Stimulated activated CD8-positive, alpha-beta memory T cell treated with anti-CD3 and anti-CD28 coated beads, Interleukin-4, amount 100 ng/mL, for 24 hours (primary cell): ENCODE data around the gene TRIM17.

Source experiments
- DNase-seq: peaks from one replicate; pipeline ENCODE4 v3.0.0-alpha.2; 2020; ENCODE audit warnings: low read depth

The TRIM17 gene

DNA sequence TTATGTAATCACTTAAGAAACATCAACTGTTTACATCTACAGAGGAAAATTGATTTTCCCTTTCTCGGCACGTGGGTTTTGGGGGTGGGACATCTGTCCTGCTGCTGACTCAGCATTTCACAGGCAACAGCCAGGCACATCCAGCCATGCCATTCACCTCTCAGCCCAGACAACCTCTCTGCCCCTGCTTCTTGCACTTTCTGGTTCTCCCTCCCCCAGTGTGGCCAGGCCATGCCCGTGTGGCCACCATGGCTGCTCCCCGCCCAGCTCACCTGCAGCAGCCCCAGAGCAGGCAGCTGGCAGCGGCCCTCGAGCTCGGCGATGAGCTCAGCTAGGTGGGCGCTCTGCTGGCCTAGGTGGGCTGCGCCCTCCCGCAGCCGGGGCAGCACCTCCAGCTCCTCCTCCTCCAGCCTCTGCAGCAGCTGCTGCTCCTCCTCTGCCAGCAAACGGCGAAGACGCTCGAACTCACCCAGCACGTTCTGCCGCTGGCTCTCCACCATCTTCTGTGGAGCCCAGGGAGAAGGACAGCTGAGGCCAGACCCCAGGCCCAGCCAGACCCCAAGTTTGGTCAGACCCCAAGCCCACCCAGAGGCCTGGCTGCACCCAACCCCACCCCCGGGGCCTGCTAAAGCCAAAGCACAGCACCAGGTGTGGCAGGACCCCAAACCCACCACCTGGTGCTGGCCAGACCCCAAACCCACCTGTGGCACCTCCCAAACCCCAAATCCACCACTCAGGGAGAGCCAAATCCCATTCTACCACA is 15.8 kb downstream of the TRIM17 start:
- no peak for DNase-seq

DNA sequence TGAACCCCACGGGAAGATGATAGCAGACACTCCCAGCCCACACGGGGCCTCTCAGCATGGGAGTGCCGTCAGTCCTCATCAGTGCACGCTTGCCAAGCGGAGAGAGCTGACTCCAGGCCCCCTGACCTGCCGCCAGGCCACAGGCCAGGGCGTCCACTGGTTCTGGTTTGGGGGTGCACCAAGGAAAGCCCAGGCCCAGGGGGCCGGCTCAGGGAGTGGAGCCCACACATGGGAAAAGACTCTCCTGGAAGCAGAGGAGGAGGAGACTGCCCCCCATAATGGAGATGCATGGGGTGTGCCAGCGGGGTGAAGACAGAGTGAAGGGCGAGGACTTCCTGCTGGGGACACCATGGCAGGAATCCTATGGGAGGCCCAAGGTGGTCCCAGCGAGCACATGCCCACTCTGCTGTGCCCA is 16.4 kb downstream of the TRIM17 start:
- no peak for DNase-seq

DNA sequence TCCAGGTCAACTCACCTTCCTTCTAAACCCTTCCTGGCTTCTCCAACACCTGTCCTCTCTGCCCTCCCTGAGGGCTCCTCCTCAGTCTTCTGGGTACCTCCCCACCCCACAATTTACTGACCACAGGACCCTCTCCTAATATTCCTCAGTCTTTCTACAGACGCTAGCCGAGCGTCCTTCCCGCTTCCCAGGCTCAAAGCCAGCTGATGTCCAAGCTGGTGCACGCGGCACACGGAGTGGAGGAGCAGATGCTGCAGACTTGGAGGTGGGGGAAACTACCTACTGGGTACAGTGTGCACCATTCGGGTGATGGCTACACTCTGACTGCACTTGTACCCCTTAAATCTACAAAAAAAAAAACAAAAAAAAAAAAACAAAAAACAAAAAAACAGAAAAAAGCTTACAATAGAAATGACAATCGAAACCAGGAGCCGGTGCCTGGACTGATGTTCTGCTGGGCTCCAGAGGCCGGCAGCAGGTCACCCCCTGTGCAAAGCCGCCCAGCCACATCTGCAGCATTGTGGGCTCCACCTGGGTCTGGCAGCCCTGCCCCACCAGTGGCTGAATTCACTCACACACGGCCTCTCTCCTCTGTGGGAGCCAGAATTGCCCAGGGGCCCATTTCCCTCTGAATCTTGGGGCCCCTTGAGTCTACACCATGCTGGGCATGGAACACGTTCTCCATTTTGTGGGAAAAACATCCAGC is 17.0 kb downstream of the TRIM17 start:
- no peak for DNase-seq

DNA sequence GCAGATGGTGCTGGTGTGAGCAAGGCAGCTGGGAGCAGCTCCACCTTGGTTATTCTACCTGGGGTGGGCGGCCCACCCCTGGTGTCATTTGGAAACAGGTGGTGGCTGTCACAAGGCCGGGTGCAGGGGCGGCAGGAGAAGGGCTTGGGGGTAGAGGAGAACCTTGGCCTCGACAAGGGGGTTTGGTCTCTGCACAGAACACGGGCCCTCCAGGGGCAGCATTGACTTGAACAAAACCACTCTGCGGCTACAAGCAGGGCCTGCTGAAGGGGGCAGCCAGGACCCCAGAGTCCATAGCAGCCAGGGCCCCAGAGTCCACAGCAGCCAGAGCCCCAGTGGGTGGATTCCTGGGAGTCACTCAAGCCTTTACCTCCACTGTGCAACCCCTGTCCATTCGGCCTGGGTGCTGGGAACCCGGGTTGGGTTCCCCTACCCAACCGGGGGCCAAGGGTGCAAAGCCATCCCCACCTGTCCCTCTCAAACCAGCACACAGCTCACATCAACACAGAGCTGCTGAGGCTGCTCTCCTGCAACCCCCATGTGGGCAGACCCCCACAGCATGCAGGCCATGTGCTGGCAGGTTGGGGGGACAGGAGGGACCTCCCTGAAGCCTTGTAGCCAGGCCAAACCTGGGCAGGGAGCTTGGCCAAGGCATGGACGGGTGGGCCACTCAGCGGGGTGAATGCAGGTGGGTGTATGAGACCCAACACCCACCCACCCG is 17.8 kb downstream of the TRIM17 start:
- no peak for DNase-seq

DNA sequence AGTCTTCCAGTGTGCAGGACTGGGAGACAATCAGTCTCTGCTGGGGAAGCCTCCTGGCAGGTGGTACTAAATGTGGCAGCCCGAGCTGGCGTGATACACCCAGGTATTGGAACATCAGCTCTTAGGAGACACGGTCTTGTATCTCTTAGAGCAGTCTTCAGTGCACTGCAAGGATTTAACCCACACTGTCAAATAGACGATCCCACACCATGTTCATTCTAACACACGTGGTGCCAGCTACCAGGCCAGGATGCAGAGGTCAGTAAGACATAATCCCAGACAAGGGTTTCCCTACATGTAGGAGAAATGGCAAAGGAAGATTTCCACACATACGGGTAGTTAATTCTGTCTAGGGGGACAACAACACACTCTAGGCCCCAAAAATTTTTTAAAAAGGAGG is 18.7 kb downstream of the TRIM17 start:
- DNase-seq, result no peak

DNA sequence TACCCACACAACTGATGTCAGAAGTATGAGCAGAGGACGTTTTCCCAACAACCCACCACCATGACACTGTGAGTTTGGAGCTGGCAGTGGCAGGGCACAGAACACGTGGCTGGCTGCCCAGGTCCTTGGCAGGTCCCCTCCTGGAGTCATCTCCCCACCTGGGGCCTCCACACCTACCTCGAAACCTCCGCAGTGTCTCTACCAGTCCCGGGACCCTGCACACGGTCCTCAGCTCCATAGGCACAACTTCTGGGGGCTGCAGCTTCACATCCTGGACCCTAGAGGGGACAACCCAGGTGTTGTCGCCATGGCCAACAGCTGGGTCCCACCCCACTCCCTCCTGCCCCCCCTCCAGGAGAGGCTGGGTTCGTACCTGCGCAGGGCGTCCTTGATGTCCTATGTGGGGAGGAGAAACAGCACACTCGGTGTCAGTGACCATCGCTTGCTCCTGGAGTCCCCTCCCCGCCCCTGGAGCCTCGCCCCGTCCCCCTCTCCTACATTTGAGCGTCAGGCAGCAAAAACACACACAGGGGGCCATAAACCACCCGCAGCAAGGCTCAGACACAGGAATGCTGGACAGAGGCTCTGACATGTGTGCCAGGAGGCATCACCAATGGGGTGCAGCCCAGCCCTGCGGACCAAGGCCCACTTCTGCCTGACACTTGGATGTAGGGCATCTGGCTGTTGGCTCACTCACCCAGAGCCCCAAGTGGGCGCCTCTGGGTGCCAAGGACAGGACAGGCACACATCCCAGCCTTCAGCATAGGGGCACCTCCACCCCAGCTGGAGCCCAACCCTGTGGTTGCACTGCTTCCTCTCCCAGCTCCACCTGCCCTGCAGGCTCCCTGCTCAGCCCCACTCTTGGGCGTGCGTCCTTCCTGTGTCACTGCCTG is 19.6 kb downstream of the TRIM17 start:
- no peak for DNase-seq

DNA sequence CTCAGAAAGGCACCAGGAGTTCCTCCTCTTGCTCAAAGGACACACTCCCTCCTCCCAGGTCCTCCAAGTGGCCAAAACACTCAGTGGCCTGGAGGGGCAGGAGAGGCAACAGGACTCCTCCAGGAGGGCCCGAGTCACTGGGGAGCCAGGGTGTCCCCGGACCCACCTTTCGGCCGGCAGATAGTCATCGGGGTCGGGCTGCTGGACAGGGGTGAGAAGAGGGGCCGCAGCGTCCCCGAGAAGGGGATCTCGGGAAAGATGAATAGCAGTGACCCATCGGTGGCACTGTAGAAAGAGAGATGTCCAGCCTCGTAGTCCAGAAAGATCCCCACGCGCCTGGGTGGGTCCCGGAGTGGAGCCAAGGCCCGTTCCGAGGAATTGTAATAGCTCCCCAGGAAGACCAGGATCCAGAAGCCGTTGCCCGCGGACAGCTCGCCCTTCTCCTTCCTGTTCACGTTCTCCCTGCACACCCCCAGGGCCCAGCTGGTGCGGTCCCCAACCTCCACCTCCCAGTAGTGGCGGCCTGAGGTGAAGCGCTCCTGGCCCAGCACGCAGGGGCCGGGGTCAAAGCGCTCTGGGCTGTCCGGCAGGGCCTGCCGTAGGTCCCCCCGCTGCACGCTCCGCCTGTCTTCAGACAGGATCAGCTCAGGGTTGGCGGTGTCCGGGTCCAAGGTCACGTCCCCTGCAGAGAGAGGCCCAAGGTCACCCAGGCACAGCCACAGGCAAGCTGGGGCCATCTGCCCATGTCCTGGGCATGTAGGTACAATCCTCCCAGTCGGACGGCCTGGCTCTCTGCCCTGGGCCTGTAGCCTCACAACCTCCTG is 21.9 kb downstream of the TRIM17 start:
- DNase-seq, result no peak

DNA sequence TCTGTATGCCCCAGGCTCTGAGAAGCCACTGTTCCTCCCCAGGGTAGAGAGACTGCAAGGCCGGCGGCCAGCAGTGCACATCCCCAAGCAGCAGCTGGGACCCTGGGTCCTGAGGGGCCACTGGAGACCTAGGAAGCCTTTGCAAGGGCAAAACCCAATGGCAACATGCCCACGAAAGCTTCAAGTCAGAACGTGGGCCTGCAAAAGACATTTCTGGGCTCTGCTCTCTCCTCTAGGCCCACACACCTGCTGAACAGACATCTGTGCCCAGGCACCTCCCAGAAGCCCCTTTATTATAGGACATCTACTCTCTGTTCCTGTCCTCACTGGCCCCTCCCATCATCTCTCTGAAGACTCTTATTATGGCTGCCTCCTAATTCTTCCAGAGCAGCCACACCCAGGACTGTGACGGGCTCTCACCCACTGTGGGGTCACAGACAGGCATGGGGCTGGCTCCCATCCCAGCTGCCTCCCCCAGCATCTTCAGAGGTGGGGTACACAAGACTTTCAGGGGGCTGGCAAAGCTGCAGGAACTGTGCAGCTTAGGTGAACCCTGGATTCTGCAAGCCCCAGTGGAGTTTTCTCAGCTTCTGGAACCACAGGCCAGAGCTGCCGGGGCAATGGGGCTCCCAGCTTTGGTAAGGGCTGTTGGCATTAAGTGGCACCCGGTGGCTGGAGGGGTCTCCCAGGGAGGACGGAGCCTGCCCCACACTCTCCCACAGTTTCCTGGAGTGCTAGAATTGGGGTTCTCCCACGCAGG is 22.7 kb downstream of the TRIM17 start:
- no peak for DNase-seq

DNA sequence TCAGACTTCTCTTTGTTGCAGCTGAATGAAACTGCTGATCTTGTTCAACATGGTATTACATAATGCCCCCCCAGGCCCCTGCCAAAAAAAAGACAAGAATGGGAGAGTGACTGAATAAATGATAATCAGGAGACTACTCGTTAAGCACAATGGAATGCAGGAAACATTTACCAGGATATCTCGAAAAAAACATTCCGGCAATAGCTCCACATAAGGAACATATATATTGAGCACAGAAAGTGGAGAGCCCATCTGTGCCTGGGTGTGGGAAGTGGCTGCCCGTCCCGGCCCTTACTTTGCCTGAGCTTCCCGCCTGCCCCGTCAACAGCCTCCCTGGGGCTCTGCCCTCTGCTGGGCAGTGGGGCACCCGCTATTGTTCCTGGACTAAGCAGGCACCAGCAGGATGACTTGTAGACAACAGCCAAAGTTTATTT is 23.4 kb downstream of the TRIM17 start:
- no peak for DNase-seq

DNA sequence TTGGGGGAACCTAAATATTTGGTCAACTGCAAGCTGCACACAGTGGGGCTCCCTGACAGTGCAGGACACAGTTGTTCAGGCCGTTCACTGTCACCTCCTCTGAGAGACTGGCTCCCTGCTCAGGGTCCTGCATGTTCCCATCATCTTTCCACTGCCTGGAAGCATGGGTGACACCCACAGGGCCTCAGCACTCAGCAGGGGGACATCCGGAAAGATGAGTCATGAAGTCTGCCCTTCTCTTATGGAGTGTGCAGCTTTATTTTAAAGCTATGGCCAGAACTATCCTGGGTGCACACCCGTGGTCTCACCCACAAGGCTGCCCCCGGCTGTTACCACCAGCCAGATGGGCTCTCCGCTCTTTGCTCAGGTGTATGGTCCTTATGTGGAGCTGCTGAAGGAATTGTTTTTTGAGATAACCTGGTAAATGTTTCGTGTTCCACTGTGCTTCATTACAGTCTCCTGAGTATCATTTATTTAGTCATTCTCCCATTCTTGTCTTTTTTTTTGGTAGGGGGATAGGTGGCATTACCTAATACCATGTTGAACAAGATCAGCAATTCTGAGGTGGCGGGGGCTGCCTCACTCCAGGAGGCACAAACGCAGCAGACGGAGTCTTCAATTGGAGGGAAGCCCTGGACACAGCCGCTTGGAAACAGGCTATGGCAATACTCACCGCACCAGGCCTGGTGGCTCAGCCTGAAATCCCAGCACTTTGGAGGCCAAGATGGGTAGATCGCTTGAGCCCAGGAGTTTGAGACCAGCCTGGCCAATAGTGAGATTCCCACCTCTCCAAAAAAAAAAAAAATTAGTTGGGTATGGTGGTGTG is 24.3 kb downstream of the TRIM17 start:
- no peak for DNase-seq

DNA sequence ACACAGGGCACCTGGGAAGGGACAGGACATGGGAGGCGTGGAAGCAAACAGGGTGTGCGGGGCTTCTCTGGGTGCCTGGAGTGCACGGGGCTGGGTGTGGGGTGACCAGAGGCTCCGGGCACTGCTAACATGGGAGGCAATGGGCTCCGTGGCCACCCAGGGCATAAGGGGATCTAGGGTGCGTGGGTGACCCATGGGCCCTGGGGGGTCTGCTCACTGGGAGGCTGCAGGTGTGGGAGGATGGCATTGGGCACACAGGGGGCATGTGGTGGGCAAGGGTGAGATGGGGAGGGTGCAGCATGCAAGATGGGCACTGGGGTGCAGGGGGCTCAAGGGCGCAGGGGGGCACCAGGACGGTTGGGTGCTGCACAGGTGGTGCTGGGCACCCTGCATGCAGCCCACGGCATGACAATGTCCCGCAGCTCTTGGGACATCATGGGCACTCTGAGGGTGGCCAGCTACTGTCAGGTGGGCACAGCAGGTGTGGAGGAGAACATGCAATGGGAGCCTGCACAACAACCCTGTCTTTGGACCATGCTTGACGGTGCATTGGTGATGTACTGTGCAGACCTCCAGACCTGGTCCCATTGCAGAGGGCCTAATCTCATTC is 25.1 kb downstream of the TRIM17 start:
- no peak for DNase-seq

DNA sequence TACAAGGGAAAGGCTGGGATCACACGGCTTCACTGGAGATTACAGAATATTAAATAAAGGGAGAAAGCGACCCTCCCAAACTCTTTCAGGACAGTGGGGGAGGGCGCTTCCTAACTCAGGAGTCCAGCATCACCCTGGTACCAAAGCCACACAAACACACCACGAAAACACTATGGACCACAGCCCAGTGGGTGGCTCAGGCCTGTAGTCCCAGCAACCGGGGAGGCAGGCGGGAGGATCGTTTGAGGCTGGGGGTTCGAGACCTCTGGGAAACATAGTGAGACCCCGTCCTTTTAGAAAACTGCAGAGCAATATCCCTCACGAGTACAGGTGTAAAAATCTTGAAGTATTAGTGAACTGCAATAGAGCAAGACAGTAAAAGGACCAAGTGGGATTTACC is 26.0 kb downstream of the TRIM17 start:
- DNase-seq, result no peak

DNA sequence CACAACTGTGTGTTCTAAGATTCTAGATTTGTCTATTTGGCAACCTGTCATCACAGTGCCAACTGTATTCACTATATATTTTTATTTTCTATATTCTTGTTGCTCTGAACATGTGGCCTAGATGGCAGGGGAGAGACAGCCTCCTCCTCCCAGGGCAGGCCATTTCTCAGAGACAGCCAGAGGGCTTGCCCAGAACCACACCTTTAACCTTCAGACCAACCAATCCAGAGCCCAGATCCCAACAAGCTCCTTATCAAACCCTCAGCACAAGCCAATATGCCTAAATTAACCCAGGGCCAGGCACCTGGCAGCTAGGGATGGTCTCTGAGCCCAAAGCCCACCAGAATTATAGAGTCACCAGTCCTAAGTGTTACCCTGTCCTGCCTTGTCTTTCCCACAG is 29.3 kb downstream of the TRIM17 start:
- DNase-seq, result no peak

DNA sequence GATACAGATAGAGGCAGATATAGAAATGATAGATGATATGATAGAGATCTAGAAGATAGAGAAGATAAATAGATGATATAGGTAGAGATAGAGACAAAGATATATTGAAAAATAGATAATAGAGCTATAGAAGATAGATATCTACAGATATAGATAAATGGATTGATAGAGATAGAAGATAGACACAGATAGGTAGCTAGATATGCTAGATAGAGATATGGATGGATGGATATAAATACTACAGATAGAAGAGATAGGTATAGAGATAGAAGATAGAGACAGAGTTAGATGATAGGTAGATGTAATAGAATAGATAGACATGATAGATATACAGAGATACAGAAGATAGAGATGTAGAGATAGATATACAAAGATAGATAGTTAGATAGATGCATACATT is 31.4 kb downstream of the TRIM17 start:
- no peak for DNase-seq

DNA sequence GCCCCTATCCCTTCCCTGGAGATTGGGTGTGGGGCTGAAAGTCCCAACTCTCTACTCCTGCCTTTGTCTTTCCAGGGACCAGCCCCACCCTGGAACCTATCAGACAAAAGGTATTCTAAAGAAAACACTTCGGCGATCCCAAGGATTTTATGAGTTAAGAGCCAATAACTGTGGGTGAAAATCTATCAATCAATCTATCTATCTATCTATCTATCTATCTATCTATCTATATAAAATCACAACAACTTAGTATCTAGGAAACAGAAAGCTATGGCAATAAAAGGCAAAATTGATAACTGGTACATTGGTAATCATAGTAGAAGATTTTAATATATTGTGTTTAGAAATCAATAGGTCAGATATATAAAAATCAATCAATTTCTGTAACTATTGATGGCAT is 32.9 kb downstream of the TRIM17 start:
- DNase-seq, result no peak

DNA sequence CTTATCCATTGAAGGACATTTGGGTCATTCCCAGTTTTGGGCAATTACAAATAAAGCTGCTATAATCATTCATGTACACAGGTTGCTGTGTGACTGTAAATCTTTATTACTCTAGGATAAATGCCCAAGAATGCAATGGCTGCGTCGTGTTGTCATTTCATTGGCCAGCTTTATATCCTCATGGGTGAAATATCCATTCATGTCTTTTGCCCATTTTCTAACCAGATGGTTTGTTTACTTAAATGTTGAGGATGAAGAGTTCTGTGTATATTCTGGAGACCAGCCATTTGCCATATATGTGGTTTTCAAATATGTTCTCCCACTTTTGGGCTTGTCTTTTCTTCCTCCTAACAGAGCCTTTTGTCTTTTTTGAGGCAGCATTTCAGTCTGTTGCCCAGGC is 35.3 kb downstream of the TRIM17 start:
- no peak for DNase-seq

DNA sequence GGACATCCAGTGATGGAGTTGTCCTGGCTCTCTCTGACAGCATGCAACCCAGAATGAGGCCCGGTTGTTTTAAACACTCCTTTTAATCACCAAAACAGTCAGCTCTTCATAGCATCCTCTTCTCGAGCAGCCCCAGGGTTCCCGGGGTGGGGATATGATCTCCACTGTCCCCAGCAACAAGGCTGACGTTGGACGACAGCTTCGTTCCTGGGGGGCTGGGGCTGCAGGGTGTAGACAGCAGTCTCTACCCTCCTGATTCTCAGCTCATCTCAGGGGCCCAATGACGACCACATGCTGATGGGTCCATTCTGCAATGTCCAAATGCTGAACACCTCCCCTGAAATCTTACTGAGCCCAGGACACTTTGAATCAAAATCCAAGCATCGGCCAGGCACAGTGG is 37.0 kb downstream of the TRIM17 start:
- DNase-seq, result no peak

DNA sequence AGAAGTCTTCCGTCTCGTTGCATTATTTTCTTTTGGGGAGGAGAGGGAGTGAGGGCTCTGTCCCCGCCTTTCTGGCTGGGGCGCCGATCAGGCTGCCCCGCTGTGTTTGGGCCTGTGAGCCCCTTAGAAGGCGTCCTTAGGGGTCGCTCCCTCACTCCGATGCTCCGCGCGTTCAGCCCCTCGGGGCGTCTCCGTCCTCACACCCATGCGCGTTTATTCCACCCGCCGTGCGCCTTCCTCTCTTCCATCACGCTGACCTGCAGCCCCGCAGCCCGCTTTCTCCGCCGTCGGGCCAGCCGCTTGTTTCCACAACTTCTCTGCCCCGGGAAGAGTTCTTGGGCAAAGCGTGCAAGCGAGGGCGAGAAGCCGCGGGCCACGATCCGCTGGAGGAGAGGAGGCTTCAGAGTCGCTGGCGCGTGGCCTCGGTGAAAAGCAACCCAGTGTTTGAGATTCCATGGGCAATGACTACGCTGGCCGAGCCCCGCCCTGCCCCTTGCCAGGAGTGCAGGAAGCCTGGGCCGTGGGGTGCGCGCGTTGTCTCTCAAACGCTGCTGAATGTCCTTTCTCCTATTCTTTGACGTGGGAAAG is 37.7 kb downstream of the TRIM17 start:
- no peak for DNase-seq
